Neural progenitor cell (in vitro differentiated cells): ENCODE data around the gene CTU2. TPM values are rescaled to one million over a fixed set of nuclear protein-coding genes. Genes with fewer than 3 reads are reported as not detected.
A peak's percentile ranks its signal among the peaks of the same experiment; 100 is the strongest.
"Not testable (repeated sequence)": the region's sequence is repeated elsewhere in the genome, so short reads cannot be mapped to it uniquely, and the experiment has no call there.

ENCODE experiments used
- DNase-seq: peaks from one replicate; pipeline ENCODE4 v3.0.0-alpha.2; 2016; ENCODE audit warnings: low spot score
- H2AFZ ChIP-seq: fragments of 200-600 bp; sonication (generic); replicated peaks from 2 replicates; pipeline ENCODE4 v1.6.1; 2016; ENCODE audit warnings: antibody characterized with exemption
- H3F3A ChIP-seq: fragments of 200-600 bp; sonication (generic); 2 replicates; pipeline ENCODE4 v1.6.1; 2016; ENCODE audit warnings: antibody characterized with exemption, low read depth
- H3K27ac ChIP-seq: fragments of 200-600 bp; sonication (generic); 2 replicates; pipeline ENCODE4 v1.5.1; 2016; ENCODE audit warnings: mild to moderate bottlenecking
- H3K27me3 ChIP-seq: fragments of 200-600 bp; sonication (generic); 2 replicates; pipeline ENCODE4 v1.6.1; 2016; ENCODE audit warnings: mild to moderate bottlenecking, moderate library complexity
- H3K36me3 ChIP-seq: fragments of 200-600 bp; sonication (generic); 2 replicates; pipeline ENCODE4 v1.5.1; 2016
- H3K4me1 ChIP-seq: fragments of 200-600 bp; sonication (generic); 2 replicates; pipeline ENCODE4 v1.6.1; 2016; ENCODE audit warnings: mixed run types
- H3K4me2 ChIP-seq: fragments of 200-600 bp; sonication (generic); 2 replicates; pipeline ENCODE4 v1.6.1; 2016
- H3K4me3 ChIP-seq: fragments of 200-600 bp; sonication (generic); 2 replicates; pipeline ENCODE4 v1.5.1; 2016
- H3K79me2 ChIP-seq: fragments of 200-600 bp; sonication (generic); 2 replicates; pipeline ENCODE4 v1.6.1; 2016; ENCODE audit warnings: low read depth
- H3K9ac ChIP-seq: fragments of 200-600 bp; sonication (generic); 2 replicates; pipeline ENCODE4 v1.6.1; 2016
- H3K9me3 ChIP-seq: fragments of 200-600 bp; sonication (generic); 2 replicates; pipeline ENCODE4 v1.5.1; 2016; ENCODE audit warnings: low read depth
- H4K20me1 ChIP-seq: fragments of 200-600 bp; sonication (generic); 2 replicates; pipeline ENCODE4 v1.6.1; 2016; ENCODE audit warnings: low read depth
- H3K27ac Mint-ChIP-seq: 3 replicates; pipeline ENCODE4 v1.8.0; 2021; ENCODE audit warnings: mixed read lengths
- H3K27me3 Mint-ChIP-seq: 2 replicates; pipeline ENCODE4 v1.8.0; 2022; ENCODE audit warnings: low read depth, mild to moderate bottlenecking, inconsistent platforms, moderate library complexity, mixed read lengths; ENCODE audit not compliant: insufficient read depth
- H3K36me3 Mint-ChIP-seq: 3 replicates; pipeline ENCODE4 v1.8.0; 2021; ENCODE audit warnings: mixed read lengths
- H3K4me1 Mint-ChIP-seq: 3 replicates; pipeline ENCODE4 v1.8.0; 2021; ENCODE audit warnings: mixed read lengths
- H3K4me3 Mint-ChIP-seq: 3 replicates; pipeline ENCODE4 v1.8.0; 2021; ENCODE audit warnings: mild to moderate bottlenecking, moderate library complexity, mixed read lengths
- H3K9me3 Mint-ChIP-seq: 3 replicates; pipeline ENCODE4 v1.8.0; 2020; ENCODE audit warnings: mixed read lengths
- CTCF ChIP-seq: fragments of 200-600 bp; sonication (generic); IDR thresholded peaks from 2 replicates; pipeline ENCODE4 v1.5.1; 2017; ENCODE audit warnings: antibody characterized with exemption, mild to moderate bottlenecking
- EZH2 ChIP-seq: fragments of 200-600 bp; sonication (generic); IDR thresholded peaks from 2 replicates; pipeline ENCODE4 v1.6.1; 2017; ENCODE audit warnings: antibody characterized with exemption, mild to moderate bottlenecking, moderate library complexity
- EZH2phosphoT487 ChIP-seq: fragments of 200-600 bp; sonication (generic); IDR thresholded peaks from 2 replicates; pipeline ENCODE4 v1.6.1; 2017; ENCODE audit warnings: antibody characterized with exemption
- total RNA-seq: library from RNA; depleted of rRNA; stranded (reverse); fragments of >200 nt; gene quantifications from 2 replicates; pipeline ENCODE4 v1.2.3, GENCODE V29; 2015; ENCODE audit warnings: low replicate concordance

Gene CTU2
- total RNA-seq, 1 donor from 2014 or later, result 4.7 TPM

- no peaks in the 10 kb centered on the region for H3K36me3 ChIP-seq
- H3K4me1 ChIP-seq, result no peaks in the 10 kb centered on the region
- peak; percentile 41 for DNase-seq
- peaks cover 6% of the 10 kb centered on the region for H3F3A ChIP-seq
- H3K79me2 ChIP-seq, result peaks cover 15% of the 10 kb centered on the region
- peak overlapping the region; percentile 70 for H3K27ac ChIP-seq
- H3K27me3 ChIP-seq, result no peaks in the 10 kb centered on the region
- Mint-ChIP-seq H3K27ac (no peak overlapping the region), H3K4me3 (no peak overlapping the region), H3K9me3 (no peaks in the 10 kb centered on the region), H3K36me3 (peaks cover 5% of the 10 kb centered on the region), H3K4me1 (peaks cover 9% of the 10 kb centered on the region), H3K27me3 (no peaks in the 10 kb centered on the region)
- H3K4me2 ChIP-seq, result no peak overlapping the region
- H3K4me3 ChIP-seq, result no peak overlapping the region
- no peaks in the 10 kb centered on the region for H3K9me3 ChIP-seq
- no peak overlapping the region for H3K9ac ChIP-seq
- H2AFZ ChIP-seq, result no peak overlapping the region
- no peaks in the 10 kb centered on the region for H4K20me1 ChIP-seq
- TF ChIP-seq EZH2phosphoT487, result no peak
- peak; percentile 6 for TF ChIP-seq CTCF
- no peak for TF ChIP-seq EZH2
Observed at GRCh38 chr16:88667461-88667860, 38.8 kb upstream of the CTU2 start.

GRCh38 chr16:88669493-88669892, 36.8 kb upstream of the CTU2 start:
- H2AFZ ChIP-seq, H3K4me2 ChIP-seq, H3K27ac ChIP-seq, H3K4me3 Mint-ChIP-seq, H3K36me3 ChIP-seq, H4K20me1 ChIP-seq, H3K9me3 ChIP-seq, H3K4me1 Mint-ChIP-seq, H3K27me3 ChIP-seq, H3K4me1 ChIP-seq, H3F3A ChIP-seq, H3K9me3 Mint-ChIP-seq, H3K79me2 ChIP-seq, H3K9ac ChIP-seq, H3K27me3 Mint-ChIP-seq, H3K4me3 ChIP-seq, DNase-seq, H3K27ac Mint-ChIP-seq, H3K36me3 Mint-ChIP-seq: not testable (repeated sequence)

GRCh38 chr16:88669980-88670379, 36.3 kb upstream of the CTU2 start:
- H3K36me3 ChIP-seq, result no peaks in the 10 kb centered on the region
- H3F3A ChIP-seq, result peaks cover 6% of the 10 kb centered on the region
- H3K79me2 ChIP-seq, result peaks cover 2% of the 10 kb centered on the region
- no peaks in the 10 kb centered on the region for H3K9me3 ChIP-seq
- TF ChIP-seq EZH2phosphoT487, result no peak
- TF ChIP-seq CTCF, result no peak
- no peak for TF ChIP-seq EZH2
- no peaks in the 10 kb centered on the region for H3K4me1 ChIP-seq
- H3K27ac ChIP-seq, result no peak overlapping the region
- Mint-ChIP-seq H3K9me3 (no peaks in the 10 kb centered on the region), H3K4me3 (no peak overlapping the region), H3K36me3 (peaks cover 5% of the 10 kb centered on the region), H3K27me3 (peaks cover 2% of the 10 kb centered on the region), H3K27ac (no peak overlapping the region), H3K4me1 (peaks cover 3% of the 10 kb centered on the region)
- H3K4me3 ChIP-seq, result no peak overlapping the region
- no peak overlapping the region for H3K9ac ChIP-seq
- no peak for DNase-seq
- no peak overlapping the region for H2AFZ ChIP-seq
- no peaks in the 10 kb centered on the region for H4K20me1 ChIP-seq
- H3K4me2 ChIP-seq, result no peak overlapping the region
- H3K27me3 ChIP-seq, result no peaks in the 10 kb centered on the region

GRCh38 chr16:88671806-88672205, 34.5 kb upstream of the CTU2 start:
- no peaks in the 10 kb centered on the region for H3K9me3 ChIP-seq
- TF ChIP-seq EZH2phosphoT487 (no peak), CTCF (no peak), EZH2 (no peak)
- Mint-ChIP-seq H3K27me3 (peaks cover 2% of the 10 kb centered on the region), H3K4me1 (peaks cover 2% of the 10 kb centered on the region), H3K36me3 (peaks cover 5% of the 10 kb centered on the region), H3K27ac (no peak overlapping the region), H3K9me3 (no peaks in the 10 kb centered on the region), H3K4me3 (peak overlapping the region; percentile 24)
- no peaks in the 10 kb centered on the region for H3K4me1 ChIP-seq
- no peaks in the 10 kb centered on the region for H3K36me3 ChIP-seq
- H3K27ac ChIP-seq, result no peak overlapping the region
- no peak overlapping the region for H3K4me2 ChIP-seq
- DNase-seq, result no peak
- H3F3A ChIP-seq, result peaks cover 3% of the 10 kb centered on the region
- H2AFZ ChIP-seq, result no peak overlapping the region
- H3K4me3 ChIP-seq, result no peak overlapping the region
- no peaks in the 10 kb centered on the region for H3K79me2 ChIP-seq
- no peaks in the 10 kb centered on the region for H3K27me3 ChIP-seq
- no peaks in the 10 kb centered on the region for H4K20me1 ChIP-seq
- no peak overlapping the region for H3K9ac ChIP-seq
